ENCODE measurements around the gene KRTAP9-7.

GRCh38 chr17:41322903-41323895 lies 47.7 kb downstream of the KRTAP9-7 start:
- TF ChIP-seq CTCF (conservative IDR thresholded peaks at IDR 0.05; ENCODE audit: low read depth in 2 of 2), result no peak
- no peak for TF ChIP-seq EZH2 (IDR thresholded peaks at IDR 0.05; ENCODE audit: low read depth, unreplicated experiment)
- no peak for TF ChIP-seq EZH2phosphoT487 (IDR thresholded peaks at IDR 0.05; ENCODE audit: unreplicated experiment)
- TF ChIP-seq POLR2AphosphoS5 (IDR thresholded peaks at IDR 0.05; ENCODE audit: low read depth), result no peak
- TF ChIP-seq NANOG (IDR thresholded peaks at IDR 0.05; ENCODE audit: borderline replicate concordance), result no peak
- TF ChIP-seq JUNB (IDR thresholded peaks at IDR 0.05; ENCODE audit: unreplicated experiment), result no peak
- TF ChIP-seq CREB1 (CRISPR knock-in tag; IDR thresholded peaks at IDR 0.05; ENCODE audit: low read depth), result no peak

Measured in GM23338 (cell line).